B cell (primary cell): Measurements from ENCODE around the gene NID1.

Experiments
- EZH2 ChIP-seq: IDR thresholded peaks from 2 replicates; pipeline ENCODE4 v1.6.1; 2012; ENCODE audit warnings: borderline replicate concordance, low read depth, mild to moderate bottlenecking, moderate library complexity, low read length; ENCODE audit not compliant: insufficient read depth, poor library complexity, severe bottlenecking
- TF ChIP-seq, protein P1 (sequence below): fragments of 200-600 bp; IDR thresholded peaks from one replicate; pipeline ENCODE4 v1.8.0; 2022; ENCODE audit warnings: antibody characterized with exemption, mild to moderate bottlenecking

DNA sequence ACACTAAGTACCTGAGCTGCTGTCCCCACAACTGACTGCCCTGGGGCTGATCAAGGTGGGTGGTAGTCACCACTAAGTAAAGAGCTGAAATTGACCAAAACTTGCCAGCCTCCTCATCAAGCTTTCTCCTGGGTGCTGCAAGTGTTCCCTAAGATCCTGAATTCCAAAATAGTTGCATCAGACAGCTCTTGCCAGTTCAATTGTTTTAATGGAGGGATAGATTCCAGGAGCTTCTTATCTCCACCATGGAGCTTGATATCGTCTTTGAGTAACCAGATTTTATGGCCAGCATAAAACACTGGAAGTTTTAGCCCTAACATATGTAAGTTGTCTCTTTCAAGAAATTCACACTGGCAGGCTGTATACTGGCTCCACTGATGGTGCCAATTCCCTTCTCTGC, 90.3 kb downstream of the NID1 start:
- TF ChIP-seq, protein P1, sequence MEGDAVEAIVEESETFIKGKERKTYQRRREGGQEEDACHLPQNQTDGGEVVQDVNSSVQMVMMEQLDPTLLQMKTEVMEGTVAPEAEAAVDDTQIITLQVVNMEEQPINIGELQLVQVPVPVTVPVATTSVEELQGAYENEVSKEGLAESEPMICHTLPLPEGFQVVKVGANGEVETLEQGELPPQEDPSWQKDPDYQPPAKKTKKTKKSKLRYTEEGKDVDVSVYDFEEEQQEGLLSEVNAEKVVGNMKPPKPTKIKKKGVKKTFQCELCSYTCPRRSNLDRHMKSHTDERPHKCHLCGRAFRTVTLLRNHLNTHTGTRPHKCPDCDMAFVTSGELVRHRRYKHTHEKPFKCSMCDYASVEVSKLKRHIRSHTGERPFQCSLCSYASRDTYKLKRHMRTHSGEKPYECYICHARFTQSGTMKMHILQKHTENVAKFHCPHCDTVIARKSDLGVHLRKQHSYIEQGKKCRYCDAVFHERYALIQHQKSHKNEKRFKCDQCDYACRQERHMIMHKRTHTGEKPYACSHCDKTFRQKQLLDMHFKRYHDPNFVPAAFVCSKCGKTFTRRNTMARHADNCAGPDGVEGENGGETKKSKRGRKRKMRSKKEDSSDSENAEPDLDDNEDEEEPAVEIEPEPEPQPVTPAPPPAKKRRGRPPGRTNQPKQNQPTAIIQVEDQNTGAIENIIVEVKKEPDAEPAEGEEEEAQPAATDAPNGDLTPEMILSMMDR: no peak
- no peak for TF ChIP-seq EZH2
